Natural killer cell (primary cell): Measurements from ENCODE around the gene CHST6. TPM values are rescaled to one million over a fixed set of nuclear protein-coding genes. Genes with fewer than 3 reads are reported as not detected.

Experiments
- ATAC-seq, 3 donors: fragments of 150-1000 bp in 2 of 3; fragments of 200-7000 bp in 1 of 3; cut with Tn5 transposase; 1 replicate in 1 of 3; 2 replicates in 2 of 3; pipeline ENCODE4 v1.10.0; 2021; ENCODE audit warnings: mild to moderate bottlenecking in 2 of 3, moderate library complexity in 2 of 3
- DNase-seq, 2 donors: peaks; one replicate each; pipeline versions ENCODE4 v3.0.0 to v3.0.0-alpha.2; 2013 to 2021; ENCODE audit warnings: mixed read lengths in 1 of 2
- H3K27ac ChIP-seq: one replicate; pipeline ENCODE4 v1.5.1; 2013; ENCODE audit warnings: mild to moderate bottlenecking, low read length
- H3K27me3 ChIP-seq: one replicate; pipeline ENCODE4 v1.6.1; 2013; ENCODE audit warnings: low read length; ENCODE audit not compliant: control insufficient read depth, insufficient read depth
- H3K36me3 ChIP-seq: one replicate; pipeline ENCODE4 v1.6.1; 2013; ENCODE audit warnings: low read length; ENCODE audit not compliant: control insufficient read depth, insufficient read depth
- H3K4me1 ChIP-seq: one replicate; pipeline ENCODE4 v1.6.1; 2013; ENCODE audit warnings: low read length; ENCODE audit not compliant: control insufficient read depth, insufficient read depth
- H3K4me3 ChIP-seq: one replicate; pipeline ENCODE4 v1.5.1; 2013; ENCODE audit warnings: low read length
- H3K9me3 ChIP-seq: one replicate; pipeline ENCODE4 v1.6.1; 2013; ENCODE audit warnings: low read length; ENCODE audit not compliant: control insufficient read depth, insufficient read depth
- H3K27ac Mint-ChIP-seq, 2 donors: one replicate each; pipeline ENCODE4 v1.8.0; 2022; ENCODE audit warnings: mild to moderate bottlenecking in 2 of 2, mixed read lengths in 2 of 2, moderate library complexity in 1 of 2
- H3K27me3 Mint-ChIP-seq, 2 donors: one replicate each; pipeline ENCODE4 v1.8.0; 2022; ENCODE audit warnings: low read depth in 2 of 2, mixed read lengths in 2 of 2
- H3K36me3 Mint-ChIP-seq: one replicate; pipeline ENCODE4 v1.8.0; 2022; ENCODE audit warnings: mixed read lengths
- H3K4me1 Mint-ChIP-seq, 2 donors: one replicate each; pipeline ENCODE4 v1.8.0; 2022; ENCODE audit warnings: mixed read lengths in 2 of 2
- H3K4me3 Mint-ChIP-seq: one replicate; pipeline ENCODE4 v1.8.0; 2022; ENCODE audit warnings: mild to moderate bottlenecking, moderate library complexity, mixed read lengths
- H3K9me3 Mint-ChIP-seq, 2 donors: one replicate each; pipeline ENCODE4 v1.8.0; 2022; ENCODE audit warnings: mixed read lengths in 2 of 2
- WGBS: methylation state at CpG from one replicate; pipeline ENCODE4 v1.1.7; 2013; ENCODE audit warnings: missing lambda C conversion rate; ENCODE audit not compliant: insufficient coverage; 5-methylcytosine and 5-hydroxymethylcytosine counted together
- intact Hi-C: fragments of 100-400 bp; cut with micrococcal nuclease; formaldehyde crosslinking; loops from one replicate; pipeline ENCODE4 v1.14.2; 2022
- total RNA-seq, 4 donors: library from RNA; stranded (reverse); fragments of 120-200 nt in 1 of 4; gene quantifications; one replicate each; pipeline versions ENCODE4 v1.2.3 to v1.2.4, GENCODE V29; 2013 to 2022
- TF ChIP-seq, protein P1 (sequence below): fragments of 200-600 bp; IDR thresholded peaks from one replicate; pipeline ENCODE4 v1.8.0; 2022; ENCODE audit warnings: antibody characterized with exemption

CHST6 gene
- total RNA-seq, 3 donors from 2014 or later (not counting 1 experiment from before 2014, with no cell fraction given), result not detected

DNA sequence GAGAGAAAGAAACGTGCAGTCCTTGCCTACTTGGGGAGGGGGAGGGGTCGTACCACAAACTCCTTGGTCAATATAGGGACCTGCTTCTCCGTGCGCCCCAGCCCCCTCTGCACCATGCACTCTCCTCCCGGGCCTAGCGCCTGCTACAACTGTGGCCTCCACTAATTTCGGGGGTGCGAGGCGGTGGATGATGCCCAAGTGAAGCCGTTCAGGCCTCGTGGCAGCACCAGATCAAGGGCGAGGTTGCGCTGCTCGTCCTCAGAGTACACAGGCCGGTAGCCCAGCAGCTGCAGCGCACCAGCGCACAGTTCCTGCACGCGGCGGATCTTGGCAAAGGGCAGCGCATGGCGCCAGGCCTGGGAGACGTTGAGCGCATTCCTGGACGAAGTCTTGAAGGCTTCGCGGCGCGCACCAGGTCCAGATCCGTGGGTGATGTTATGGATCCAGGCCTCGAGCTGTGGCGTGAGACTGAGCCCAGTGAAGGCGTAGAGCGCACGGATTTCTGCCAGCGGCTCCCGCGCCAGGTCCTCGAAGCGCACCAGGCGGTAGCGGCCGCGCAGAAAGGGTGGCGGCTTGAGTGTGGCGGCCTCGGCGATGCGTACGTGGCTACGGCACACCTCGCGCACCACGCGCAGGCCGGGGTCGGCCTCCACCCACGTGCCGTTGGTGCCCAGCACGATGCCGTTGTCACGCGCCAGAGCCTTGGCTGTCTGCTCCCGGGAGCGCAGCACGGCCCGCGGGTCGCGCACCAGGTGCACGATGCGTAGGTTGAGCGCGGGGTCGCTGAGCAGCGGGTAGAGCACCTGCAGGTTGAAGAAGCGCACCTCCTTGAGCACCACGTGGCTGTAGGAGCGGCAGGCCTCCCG, 16.5 kb downstream of the CHST6 start:
- no peak overlapping the region for H3K27ac ChIP-seq
- intact Hi-C loops, result no loop called here
- no peak overlapping the region for H3K27ac Mint-ChIP-seq
- no peaks in the 10 kb centered on the region for H3K4me1 Mint-ChIP-seq
- DNase-seq, result no peak
- no peaks in the 10 kb centered on the region for H3K9me3 Mint-ChIP-seq
- TF ChIP-seq, protein P1, sequence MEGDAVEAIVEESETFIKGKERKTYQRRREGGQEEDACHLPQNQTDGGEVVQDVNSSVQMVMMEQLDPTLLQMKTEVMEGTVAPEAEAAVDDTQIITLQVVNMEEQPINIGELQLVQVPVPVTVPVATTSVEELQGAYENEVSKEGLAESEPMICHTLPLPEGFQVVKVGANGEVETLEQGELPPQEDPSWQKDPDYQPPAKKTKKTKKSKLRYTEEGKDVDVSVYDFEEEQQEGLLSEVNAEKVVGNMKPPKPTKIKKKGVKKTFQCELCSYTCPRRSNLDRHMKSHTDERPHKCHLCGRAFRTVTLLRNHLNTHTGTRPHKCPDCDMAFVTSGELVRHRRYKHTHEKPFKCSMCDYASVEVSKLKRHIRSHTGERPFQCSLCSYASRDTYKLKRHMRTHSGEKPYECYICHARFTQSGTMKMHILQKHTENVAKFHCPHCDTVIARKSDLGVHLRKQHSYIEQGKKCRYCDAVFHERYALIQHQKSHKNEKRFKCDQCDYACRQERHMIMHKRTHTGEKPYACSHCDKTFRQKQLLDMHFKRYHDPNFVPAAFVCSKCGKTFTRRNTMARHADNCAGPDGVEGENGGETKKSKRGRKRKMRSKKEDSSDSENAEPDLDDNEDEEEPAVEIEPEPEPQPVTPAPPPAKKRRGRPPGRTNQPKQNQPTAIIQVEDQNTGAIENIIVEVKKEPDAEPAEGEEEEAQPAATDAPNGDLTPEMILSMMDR, result no peak
- H3K36me3 Mint-ChIP-seq, result no peaks in the 10 kb centered on the region
- H3K4me3 ChIP-seq, result no peak overlapping the region
- H3K36me3 ChIP-seq, result no peaks in the 10 kb centered on the region
- no peaks in the 10 kb centered on the region for H3K4me1 ChIP-seq
- H3K4me3 Mint-ChIP-seq, result no peak overlapping the region
- no peaks in the 10 kb centered on the region for H3K27me3 ChIP-seq
- no peaks in the 10 kb centered on the region for H3K9me3 ChIP-seq
- ATAC-seq, result no peak
- WGBS, result 96% methylated on average over 80 of the region's 80 CpGs
- peaks cover 8 to 11% of the 10 kb centered on the region in 2 donors for H3K27me3 Mint-ChIP-seq

DNA sequence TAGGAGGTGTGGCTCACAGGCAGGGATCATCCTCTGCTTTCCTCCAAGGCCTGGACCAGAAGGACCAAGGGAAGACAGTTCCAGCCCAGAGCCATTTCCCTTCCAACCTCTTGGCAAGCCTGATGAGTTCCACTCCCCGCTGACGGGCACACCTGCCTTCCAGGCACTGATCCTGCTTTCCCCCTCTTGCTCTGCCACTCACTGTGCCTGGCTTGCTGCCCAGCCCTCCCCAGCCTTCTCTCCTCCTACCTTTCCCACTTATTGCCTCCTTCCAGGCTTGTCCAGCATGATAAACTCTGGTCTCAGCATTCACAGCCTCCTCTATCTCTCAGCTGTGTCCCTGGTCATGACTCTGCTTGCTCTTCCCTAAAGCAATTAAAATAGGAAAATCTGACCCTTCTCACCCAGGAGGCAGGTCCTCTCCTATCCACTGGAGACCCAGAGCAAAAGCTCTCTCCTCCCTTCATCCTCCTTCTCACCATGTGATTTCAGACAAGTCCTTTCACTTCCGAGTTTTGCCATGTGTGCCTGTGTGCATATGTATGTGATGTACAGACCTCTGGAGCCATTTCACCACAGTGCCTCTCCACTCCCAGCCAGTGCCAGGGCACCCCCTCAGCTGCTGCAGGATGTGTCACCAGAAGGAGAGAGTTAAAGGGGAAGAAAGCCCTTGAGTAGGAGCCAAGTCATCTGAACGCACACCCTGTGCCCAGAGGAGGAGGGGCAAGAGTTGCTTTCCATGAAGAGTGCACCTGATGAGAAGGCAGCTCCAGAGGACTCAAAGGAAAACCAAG, 17.4 kb downstream of the CHST6 start:
- TF ChIP-seq, protein P1, result no peak
- no peak overlapping the region for H3K4me3 ChIP-seq
- no peaks in the 10 kb centered on the region for H3K9me3 ChIP-seq
- H3K4me1 ChIP-seq, result no peaks in the 10 kb centered on the region
- Mint-ChIP-seq H3K4me3 (no peak overlapping the region), H3K27me3 (peaks cover 8 to 11% of the 10 kb centered on the region in 2 donors), H3K9me3 (no peaks in the 10 kb centered on the region), H3K27ac (no peak overlapping the region), H3K36me3 (no peaks in the 10 kb centered on the region), H3K4me1 (no peaks in the 10 kb centered on the region)
- H3K27me3 ChIP-seq, result no peaks in the 10 kb centered on the region
- ATAC-seq (no peak), DNase-seq (no peak)
- 27% methylated on average over 3 of the region's 4 CpGs for WGBS
- no peak overlapping the region for H3K27ac ChIP-seq
- no peaks in the 10 kb centered on the region for H3K36me3 ChIP-seq
- intact Hi-C loops, result no loop called here

DNA sequence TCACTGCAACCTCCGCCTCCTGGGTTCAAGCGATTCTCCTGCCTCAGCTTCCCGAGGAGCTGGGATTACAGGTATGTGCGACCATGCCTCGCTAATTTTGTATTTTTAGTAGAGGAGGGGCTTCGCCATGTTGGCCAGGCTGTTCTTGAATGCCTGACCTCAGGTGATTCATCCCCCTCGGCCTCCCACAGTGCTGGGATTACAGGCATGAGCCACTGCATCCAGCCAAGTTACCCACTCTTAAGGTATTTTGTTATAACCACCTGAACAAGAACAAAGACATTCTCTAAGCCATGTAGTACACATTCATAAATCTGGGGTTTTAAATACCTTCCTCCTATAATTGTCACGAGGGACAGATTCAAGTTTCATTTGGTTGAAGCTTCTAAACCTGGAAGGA, 18.4 kb downstream of the CHST6 start:
- Mint-ChIP-seq H3K36me3 (no peaks in the 10 kb centered on the region), H3K4me1 (peaks cover 0 to 3% of the 10 kb centered on the region in 2 donors), H3K9me3 (no peaks in the 10 kb centered on the region), H3K27ac (no peak overlapping the region), H3K27me3 (peaks cover 8 to 11% of the 10 kb centered on the region in 2 donors), H3K4me3 (no peak overlapping the region)
- DNase-seq, result no peak
- no peak overlapping the region for H3K4me3 ChIP-seq
- H3K27ac ChIP-seq, result no peak overlapping the region
- H3K9me3 ChIP-seq, result no peaks in the 10 kb centered on the region
- ATAC-seq, result no peak
- H3K4me1 ChIP-seq, result no peaks in the 10 kb centered on the region
- no peaks in the 10 kb centered on the region for H3K27me3 ChIP-seq
- TF ChIP-seq, protein P1, result no peak
- 84% methylated on average over 6 of the region's 8 CpGs for WGBS
- intact Hi-C loops, result no loop called here
- H3K36me3 ChIP-seq, result no peaks in the 10 kb centered on the region
